ENCODE measurements around the gene ZNF619. TPM values are rescaled to one million over a fixed set of nuclear protein-coding genes. Genes with fewer than 3 reads are reported as not detected.

The ZNF619 gene
- total RNA-seq, 1 experiment from 2014 or later = 8.3 TPM

DNA sequence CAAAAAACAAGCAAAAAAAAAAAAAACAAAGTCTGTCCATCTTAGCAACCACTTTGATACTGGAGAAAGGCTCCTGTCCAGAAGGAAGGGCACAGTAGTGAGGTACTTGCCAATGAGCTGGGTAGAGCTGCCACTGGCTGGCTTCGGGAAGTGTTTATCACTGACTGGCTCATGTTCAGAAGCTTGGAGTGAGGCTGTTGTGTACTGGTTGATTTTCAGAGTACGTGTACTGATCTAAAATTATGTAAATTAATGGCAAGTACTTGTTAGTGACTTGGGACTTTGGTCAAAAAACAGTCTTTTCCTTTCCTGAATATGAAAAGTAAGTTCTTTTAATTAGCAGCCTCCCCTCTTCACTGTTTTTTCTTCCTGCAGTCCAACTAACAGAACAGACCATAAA lies 46.9 kb downstream of the ZNF619 start:
- intact Hi-C loops (cut with micrococcal nuclease) = loop anchor here (1.0 to 2.0 kb wide), 3 partner anchors 19 to 71 kb away; partner anchors contain the start of gene ZNF619
- no TSS peak for BruUV-seq (replicated peaks)
- peaks cover 20% of the 10 kb centered on the region for H3K4me1 Mint-ChIP-seq (ENCODE audit: insufficient read depth, unreplicated experiment)

GRCh38 chr3:40524222-40524567 lies 47.3 kb downstream of the ZNF619 start:
- POLR2A ChIA-PET = interaction anchor here (0.7 to 3.9 kb wide), 12 partner anchors 10 to 212 kb away, joined by 3 to 36 read pairs (median 3); partner anchors contain the start of genes RPL14, ZNF619 and ZNF620
- Mint-ChIP-seq H3K4me1 (ENCODE audit: insufficient read depth, unreplicated experiment) (peaks cover 20% of the 10 kb centered on the region), H3K4me3 (ENCODE audit: unreplicated experiment) (peak overlapping the region; percentile 90), H3K36me3 (ENCODE audit: insufficient read depth, unreplicated experiment) (peaks cover 37% of the 10 kb centered on the region), H3K27ac (ENCODE audit: low read depth, unreplicated experiment) (peak overlapping the region; percentile 98), H3K9me3 (ENCODE audit: unreplicated experiment) (no peaks in the 10 kb centered on the region), H3K27me3 (ENCODE audit: insufficient read depth, unreplicated experiment) (no peaks in the 10 kb centered on the region)
- CTCF ChIA-PET = interaction anchor here (0.6 to 1.3 kb wide), 5 partner anchors 16 to 861 kb away, joined by 3 to 7 read pairs (median 4); partner anchors contain the start of gene ZNF619
- TF ChIP-seq CTCF (IDR thresholded peaks at IDR 0.05; ENCODE audit: unreplicated experiment) = no peak
- TSS peak; percentile 94 for BruUV-seq (replicated peaks)
- intact Hi-C loops (cut with micrococcal nuclease) = loop anchor here (1.0 to 2.0 kb wide), 3 partner anchors 19 to 71 kb away; partner anchors contain the start of gene ZNF619
- no peak for DNase-seq (ENCODE audit: unreplicated experiment)

More for the DNA sequence above, 46.9 kb downstream of the ZNF619 start:
- ChIA-PET CTCF (interaction anchor here (0.6 to 1.3 kb wide), 5 partner anchors 16 to 861 kb away, joined by 3 to 7 read pairs (median 4); partner anchors contain the start of gene ZNF619), POLR2A (interaction anchor here (0.7 to 3.9 kb wide), 9 partner anchors 10 to 212 kb away, joined by 3 to 36 read pairs (median 21); partner anchors contain the start of genes RPL14, ZNF619 and ZNF620)
- Mint-ChIP-seq H3K9me3 (ENCODE audit: unreplicated experiment) (no peaks in the 10 kb centered on the region), H3K27me3 (ENCODE audit: insufficient read depth, unreplicated experiment) (no peaks in the 10 kb centered on the region), H3K27ac (ENCODE audit: low read depth, unreplicated experiment) (peak overlapping the region; percentile 98), H3K36me3 (ENCODE audit: insufficient read depth, unreplicated experiment) (peaks cover 33% of the 10 kb centered on the region), H3K4me3 (ENCODE audit: unreplicated experiment) (peak overlapping the region; percentile 90)
- peak; percentile 1 for DNase-seq (ENCODE audit: unreplicated experiment)
- no peak for TF ChIP-seq CTCF (IDR thresholded peaks at IDR 0.05; ENCODE audit: unreplicated experiment)

- Mint-ChIP-seq H3K27me3 (ENCODE audit: insufficient read depth, unreplicated experiment) (no peaks in the 10 kb centered on the region), H3K9me3 (ENCODE audit: unreplicated experiment) (no peaks in the 10 kb centered on the region), H3K4me3 (ENCODE audit: unreplicated experiment) (peak within 1 kb of the TSS; percentile 90), H3K36me3 (ENCODE audit: insufficient read depth, unreplicated experiment) (peaks cover 43% of the 10 kb centered on the region), H3K27ac (ENCODE audit: low read depth, unreplicated experiment) (peak within 1 kb of the TSS; percentile 98), H3K4me1 (ENCODE audit: insufficient read depth, unreplicated experiment) (peaks cover 20% of the 10 kb centered on the region)
- POLR2A ChIA-PET = interaction anchor here (0.6 to 3.9 kb wide), 15 partner anchors 9 to 1437 kb away, joined by 3 to 36 read pairs (median 3); partner anchors contain the start of genes RPL14, ULK4, ZNF619 and ZNF620
- peak; percentile 88 for DNase-seq (ENCODE audit: unreplicated experiment)
- intact Hi-C loops (cut with micrococcal nuclease) = loop anchor here (1.0 to 2.0 kb wide), 3 partner anchors 20 to 72 kb away; partner anchors contain the start of gene ZNF619
- BruUV-seq (replicated peaks) = no TSS peak
- CTCF ChIA-PET = interaction anchor here (0.7 to 1.3 kb wide), 3 partner anchors 17 to 860 kb away, joined by 3 to 5 read pairs (median 4); no protein-coding TSS in a partner anchor
- TF ChIP-seq CTCF (IDR thresholded peaks at IDR 0.05; ENCODE audit: unreplicated experiment) = no peak
These were observed 47.8 kb downstream of the ZNF619 start, which contains the start of gene ZNF621 for GRCh38 chr3:40524568-40525285. ZNF621 (plus strand) TSS chr3:40524960; CDS start chr3:40525841, 881 bp downstream.

DNA sequence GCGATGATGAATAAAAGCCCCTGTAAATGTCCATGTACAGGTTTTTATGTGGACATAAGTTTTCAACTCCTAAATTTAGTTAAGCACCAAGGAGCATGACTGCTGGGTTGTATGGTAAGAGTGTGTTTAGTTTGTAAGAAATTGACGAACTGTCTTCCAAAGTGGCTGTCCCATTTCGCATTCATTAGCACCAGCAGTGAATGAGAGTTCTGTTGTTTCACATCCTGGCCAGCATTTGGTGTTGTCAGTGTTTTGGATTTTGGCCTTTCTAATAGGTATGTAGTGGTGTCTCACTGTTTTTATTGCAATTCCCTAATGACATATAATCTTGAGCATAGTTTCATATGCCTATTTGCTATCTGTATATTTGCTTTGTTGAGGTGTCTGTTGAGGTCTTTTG lies 51.5 kb downstream of the ZNF619 start:
- Mint-ChIP-seq H3K9me3 (ENCODE audit: unreplicated experiment) (peaks cover 19% of the 10 kb centered on the region), H3K27me3 (ENCODE audit: insufficient read depth, unreplicated experiment) (no peaks in the 10 kb centered on the region), H3K36me3 (ENCODE audit: insufficient read depth, unreplicated experiment) (peaks cover 80% of the 10 kb centered on the region), H3K27ac (ENCODE audit: low read depth, unreplicated experiment) (no peak overlapping the region), H3K4me1 (ENCODE audit: insufficient read depth, unreplicated experiment) (peaks cover 20% of the 10 kb centered on the region), H3K4me3 (ENCODE audit: unreplicated experiment) (no peak overlapping the region)
- POLR2A ChIA-PET = no interaction called here
- CTCF ChIA-PET = no interaction called here
- intact Hi-C loops (cut with micrococcal nuclease) = no loop called here
- no peak for DNase-seq (ENCODE audit: unreplicated experiment)
- BruUV-seq (replicated peaks) = no TSS peak
- no peak for TF ChIP-seq CTCF (IDR thresholded peaks at IDR 0.05; ENCODE audit: unreplicated experiment)
